Epithelial cell of esophagus (primary cell): ENCODE results near the gene ENTPD6.
A peak's percentile ranks its signal among the peaks of the same experiment; 100 is the strongest.

Experiments used
- DNase-seq: peaks from one replicate; pipeline ENCODE4 v3.0.0; 2010; ENCODE audit warnings: low read depth
- H3K4me3 ChIP-seq: 2 replicates; pipeline ENCODE4 v1.5.1; 2011; ENCODE audit warnings: mild to moderate bottlenecking, low read length, control low read depth
- TF ChIP-seq, protein P1 (sequence below): IDR thresholded peaks from 2 replicates; pipeline ENCODE4 v1.5.1; 2011; ENCODE audit warnings: low read depth, mild to moderate bottlenecking, low read length, control low read depth, inconsistent platforms; ENCODE audit not compliant: insufficient read depth; ENCODE audit errors: missing control alignments

Gene ENTPD6

DNA sequence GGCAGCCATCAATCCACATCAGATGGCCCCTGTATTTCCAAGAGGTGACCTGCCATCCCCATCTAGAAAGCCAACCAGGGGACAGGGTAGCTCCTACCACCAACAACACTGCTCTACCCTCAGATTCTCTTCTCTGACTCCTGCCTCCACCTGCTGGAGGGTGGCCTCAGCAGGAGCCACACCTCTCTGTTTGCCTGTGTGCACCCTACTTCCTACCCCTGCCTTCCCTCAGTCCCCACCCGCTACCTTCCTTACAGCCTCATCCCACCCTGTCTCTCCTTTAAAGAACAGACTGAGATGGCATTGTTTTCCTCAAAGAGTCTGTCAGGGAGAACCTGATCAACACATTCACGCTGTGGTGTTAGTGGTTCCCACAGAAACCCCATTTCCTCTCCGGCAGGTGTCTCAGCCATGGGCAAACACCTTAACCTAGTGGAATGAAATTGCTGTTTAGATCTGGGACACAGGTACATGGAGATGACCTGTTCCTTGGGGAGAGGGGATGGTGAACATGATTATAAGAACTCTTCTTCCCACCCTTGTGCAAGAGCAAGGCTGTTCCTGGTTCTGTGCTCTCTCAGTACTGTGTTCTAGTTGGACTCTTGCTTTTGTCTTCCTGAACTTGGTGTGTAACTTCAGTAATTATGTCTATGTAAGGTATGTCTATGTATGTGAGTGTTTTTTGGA lies 1.8 kb downstream of the ENTPD6 start:
- H3K4me3 ChIP-seq = no peak overlapping the region
- TF ChIP-seq, protein P1, sequence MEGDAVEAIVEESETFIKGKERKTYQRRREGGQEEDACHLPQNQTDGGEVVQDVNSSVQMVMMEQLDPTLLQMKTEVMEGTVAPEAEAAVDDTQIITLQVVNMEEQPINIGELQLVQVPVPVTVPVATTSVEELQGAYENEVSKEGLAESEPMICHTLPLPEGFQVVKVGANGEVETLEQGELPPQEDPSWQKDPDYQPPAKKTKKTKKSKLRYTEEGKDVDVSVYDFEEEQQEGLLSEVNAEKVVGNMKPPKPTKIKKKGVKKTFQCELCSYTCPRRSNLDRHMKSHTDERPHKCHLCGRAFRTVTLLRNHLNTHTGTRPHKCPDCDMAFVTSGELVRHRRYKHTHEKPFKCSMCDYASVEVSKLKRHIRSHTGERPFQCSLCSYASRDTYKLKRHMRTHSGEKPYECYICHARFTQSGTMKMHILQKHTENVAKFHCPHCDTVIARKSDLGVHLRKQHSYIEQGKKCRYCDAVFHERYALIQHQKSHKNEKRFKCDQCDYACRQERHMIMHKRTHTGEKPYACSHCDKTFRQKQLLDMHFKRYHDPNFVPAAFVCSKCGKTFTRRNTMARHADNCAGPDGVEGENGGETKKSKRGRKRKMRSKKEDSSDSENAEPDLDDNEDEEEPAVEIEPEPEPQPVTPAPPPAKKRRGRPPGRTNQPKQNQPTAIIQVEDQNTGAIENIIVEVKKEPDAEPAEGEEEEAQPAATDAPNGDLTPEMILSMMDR = peak; percentile 37
- DNase-seq = no peak

DNA sequence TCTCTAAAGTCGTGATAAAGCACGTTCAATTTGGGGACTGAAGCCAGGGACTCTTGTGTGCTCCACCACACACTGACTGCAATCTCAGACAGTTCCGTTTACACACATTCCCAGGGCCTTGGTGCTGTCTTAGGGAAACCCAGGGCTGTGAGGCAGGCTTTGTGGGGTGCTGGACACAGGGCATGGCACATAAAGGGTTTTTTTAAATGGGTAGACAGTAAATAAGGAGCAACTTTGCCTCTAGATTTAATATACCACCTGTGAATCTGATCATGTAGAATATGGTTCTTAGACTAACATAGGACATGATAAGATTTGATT lies 2.3 kb downstream of the ENTPD6 start:
- no peak for DNase-seq
- TF ChIP-seq, protein P1 = no peak
- H3K4me3 ChIP-seq = no peak overlapping the region

DNA sequence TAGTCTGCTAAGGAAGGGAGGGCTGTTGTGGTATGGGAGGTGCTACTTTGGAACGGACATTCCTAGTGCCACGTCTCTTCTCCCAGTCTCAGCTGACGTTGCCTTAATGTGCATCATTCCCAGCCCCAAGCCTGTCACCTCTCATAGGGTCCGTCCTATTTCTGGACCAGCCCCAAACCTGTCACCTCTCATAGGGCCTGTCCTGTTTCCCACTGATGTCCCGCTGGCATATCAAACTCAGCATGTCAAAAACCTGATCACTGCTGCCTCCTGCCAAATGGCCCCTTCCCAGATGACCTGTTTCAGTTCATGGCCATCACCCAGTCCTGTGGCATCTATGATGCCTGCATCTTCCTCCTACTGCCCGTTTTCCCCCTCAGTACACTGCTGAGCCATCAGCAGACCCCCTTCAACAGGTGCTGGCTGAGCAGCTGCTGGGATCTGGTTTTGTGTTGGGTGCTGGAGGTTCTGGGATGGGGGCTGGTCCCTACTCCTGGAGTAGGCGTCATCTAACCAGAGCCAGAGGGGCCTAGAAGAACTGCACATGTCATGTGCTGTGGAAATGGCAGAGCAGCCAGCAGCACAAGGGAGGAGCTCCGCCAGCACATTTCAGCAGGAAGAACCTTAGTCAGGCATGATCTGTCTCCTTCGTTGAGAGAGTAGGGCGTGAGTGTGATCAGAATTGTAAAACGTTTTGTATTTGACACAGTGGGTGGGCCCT lies 3.3 kb downstream of the ENTPD6 start:
- DNase-seq = peak; percentile 37
- TF ChIP-seq, protein P1 = no peak

DNA sequence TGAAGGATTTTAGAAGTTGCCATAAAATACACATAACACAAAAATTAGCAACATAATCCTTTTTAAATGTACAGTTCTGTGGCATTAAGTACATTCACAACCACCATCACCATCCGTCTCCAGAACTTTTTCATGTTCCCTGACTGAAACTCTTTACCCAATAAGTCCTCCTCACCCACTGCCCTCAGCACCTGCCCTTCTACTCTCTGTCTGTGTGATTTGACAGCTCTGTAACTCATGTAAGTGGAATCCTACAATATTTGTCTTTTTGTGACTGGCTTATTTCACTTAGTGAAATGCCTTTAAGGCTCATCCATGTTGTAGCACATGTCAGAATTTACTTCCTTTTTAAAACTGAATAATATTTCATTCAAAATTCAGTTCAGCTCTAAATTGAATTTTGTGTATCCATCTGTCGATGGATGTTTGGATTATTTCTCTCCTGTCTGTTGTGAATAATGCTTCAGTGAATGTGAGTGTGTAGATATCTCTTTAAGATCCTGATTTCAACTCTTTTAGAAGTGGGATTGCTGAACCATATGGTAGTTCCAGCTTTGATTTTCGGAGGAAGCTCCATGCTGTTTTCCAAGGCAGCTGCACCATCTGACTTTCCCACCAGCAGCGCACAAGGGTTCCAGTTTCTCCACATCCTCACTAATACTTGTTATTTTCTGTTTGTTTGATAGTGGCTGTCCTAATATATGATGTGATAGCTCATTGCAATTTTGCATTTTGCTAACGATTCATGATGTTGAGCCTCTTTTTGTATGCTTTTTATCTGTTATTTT lies 4.2 kb downstream of the ENTPD6 start:
- no peak for DNase-seq
- TF ChIP-seq, protein P1 = no peak
- no peak overlapping the region for H3K4me3 ChIP-seq

More for the DNA sequence above, 3.3 kb downstream of the ENTPD6 start:
- H3K4me3 ChIP-seq = no peak overlapping the region

DNA sequence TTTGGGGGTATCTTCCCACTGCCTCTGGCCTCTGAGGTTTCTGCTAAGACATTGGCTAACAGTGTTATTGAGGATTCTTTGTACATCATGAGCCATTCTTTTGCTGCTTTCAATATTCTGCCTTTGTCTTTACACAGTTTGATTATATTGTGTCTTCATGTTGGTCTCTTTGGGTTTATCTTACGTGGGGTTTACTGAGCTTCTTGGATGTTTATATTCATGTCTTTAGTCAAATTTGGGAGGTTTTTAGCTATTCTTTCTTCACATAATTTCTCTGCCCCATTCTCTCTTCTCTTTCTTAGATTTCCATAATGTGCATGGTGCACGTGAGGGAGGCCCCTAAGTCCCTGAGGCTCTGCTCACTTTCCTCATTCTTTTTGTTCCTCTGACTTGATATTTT lies 7.6 kb downstream of the ENTPD6 start:
- TF ChIP-seq, protein P1 = no peak

DNA sequence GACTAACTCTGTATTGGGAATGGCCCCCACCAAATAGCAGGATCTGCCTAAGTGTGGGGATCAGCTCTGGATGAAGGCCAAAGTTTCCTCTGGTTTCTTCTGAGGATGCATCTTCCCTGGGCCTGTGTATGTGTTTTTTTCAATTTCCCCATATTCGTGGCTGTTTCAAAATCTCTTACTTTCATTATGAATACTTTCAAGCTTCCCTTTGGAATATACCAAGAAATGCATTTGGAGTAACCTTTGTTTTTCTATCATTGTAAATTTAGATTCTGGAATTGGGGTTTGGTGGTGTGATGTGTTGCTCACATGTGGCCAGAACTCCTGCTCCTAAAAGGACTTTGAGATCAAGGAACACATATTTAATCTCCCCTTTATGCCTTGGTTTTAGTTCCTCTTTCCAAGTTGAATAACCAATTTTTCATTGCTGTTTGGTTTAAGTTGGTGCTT lies 8.4 kb downstream of the ENTPD6 start:
- TF ChIP-seq, protein P1 = no peak
- H3K4me3 ChIP-seq = no peak overlapping the region
- no peak for DNase-seq

More for the DNA sequence above, 7.6 kb downstream of the ENTPD6 start:
- no peak for DNase-seq
- H3K4me3 ChIP-seq = no peak overlapping the region
